HUES48 (cell line): ENCODE data around the gene NRCAM.

Experiments used
- H3K27ac ChIP-seq: one replicate; pipeline ENCODE4 v1.7.0; 2013; ENCODE audit warnings: low read depth, low read length, inconsistent platforms
- H3K27me3 ChIP-seq: 2 replicates; pipeline ENCODE4 v1.6.1; 2013; ENCODE audit warnings: mild to moderate bottlenecking, low read length; ENCODE audit not compliant: control insufficient read depth, insufficient read depth
- H3K36me3 ChIP-seq: 2 replicates; pipeline ENCODE4 v1.6.1; 2013; ENCODE audit warnings: low read length; ENCODE audit not compliant: control insufficient read depth, insufficient read depth
- H3K4me1 ChIP-seq: 2 replicates; pipeline ENCODE4 v1.6.1; 2013; ENCODE audit warnings: mild to moderate bottlenecking, low read length; ENCODE audit not compliant: control insufficient read depth, insufficient read depth
- H3K4me3 ChIP-seq: 2 replicates; pipeline ENCODE4 v1.5.1; 2013; ENCODE audit warnings: mild to moderate bottlenecking, low read depth, low read length
- H3K9ac ChIP-seq: 2 replicates; pipeline ENCODE4 v1.6.1; 2013; ENCODE audit warnings: mild to moderate bottlenecking, low read depth, low read length, moderate library complexity
- H3K9me3 ChIP-seq: 2 replicates; pipeline ENCODE4 v1.6.1; 2013; ENCODE audit warnings: low read length; ENCODE audit not compliant: control insufficient read depth, insufficient read depth

NRCAM gene

DNA sequence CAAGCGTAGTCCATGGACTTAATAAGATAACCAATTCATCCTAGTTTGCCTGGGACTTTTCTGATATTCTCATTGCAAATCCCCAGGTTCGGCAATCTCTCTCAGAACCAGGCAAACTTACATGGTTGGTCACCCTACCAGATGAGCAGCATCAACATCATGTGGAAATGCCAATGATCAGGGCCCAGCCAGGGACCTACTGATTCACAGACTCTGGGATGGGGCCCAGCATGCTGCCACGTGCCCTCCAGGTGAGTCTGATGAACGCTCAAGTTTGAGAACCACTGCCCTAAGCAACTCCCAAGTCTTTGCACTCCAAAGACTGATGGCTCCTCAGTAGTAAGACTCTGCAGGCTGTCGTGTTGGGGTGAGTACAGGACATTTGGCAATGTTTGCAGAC lies 328.8 kb downstream of the NRCAM start:
- Histone ChIP-seq H3K27ac (no peak overlapping the region), H3K4me3 (no peak overlapping the region), H3K36me3 (no peaks in the 10 kb centered on the region), H3K27me3 (no peaks in the 10 kb centered on the region), H3K9me3 (no peaks in the 10 kb centered on the region), H3K4me1 (no peaks in the 10 kb centered on the region), H3K9ac (no peak overlapping the region)

DNA sequence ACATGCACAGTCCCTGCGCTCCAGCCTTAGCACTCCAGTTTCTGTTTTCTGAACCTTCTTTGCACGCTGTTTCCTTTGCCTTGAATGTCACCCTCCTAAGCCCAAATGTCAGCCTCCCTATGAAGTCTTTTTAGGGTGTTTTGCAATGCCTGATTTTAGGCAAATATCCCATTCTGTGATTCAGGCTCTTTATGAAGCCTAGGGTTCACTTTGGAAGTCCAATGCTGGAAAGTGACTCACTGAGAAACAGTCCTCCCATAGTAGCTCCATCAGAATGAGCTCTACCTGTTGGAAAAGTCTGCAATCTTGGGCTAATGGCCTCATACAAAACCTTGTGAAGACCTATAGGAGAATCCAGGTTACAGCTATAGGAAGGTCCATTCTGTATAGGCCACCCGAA lies 331.4 kb downstream of the NRCAM start:
- no peaks in the 10 kb centered on the region for H3K36me3 ChIP-seq
- no peaks in the 10 kb centered on the region for H3K9me3 ChIP-seq
- no peak overlapping the region for H3K9ac ChIP-seq
- no peak overlapping the region for H3K4me3 ChIP-seq
- H3K4me1 ChIP-seq, result no peaks in the 10 kb centered on the region
- H3K27me3 ChIP-seq, result no peaks in the 10 kb centered on the region
- H3K27ac ChIP-seq, result no peak overlapping the region

DNA sequence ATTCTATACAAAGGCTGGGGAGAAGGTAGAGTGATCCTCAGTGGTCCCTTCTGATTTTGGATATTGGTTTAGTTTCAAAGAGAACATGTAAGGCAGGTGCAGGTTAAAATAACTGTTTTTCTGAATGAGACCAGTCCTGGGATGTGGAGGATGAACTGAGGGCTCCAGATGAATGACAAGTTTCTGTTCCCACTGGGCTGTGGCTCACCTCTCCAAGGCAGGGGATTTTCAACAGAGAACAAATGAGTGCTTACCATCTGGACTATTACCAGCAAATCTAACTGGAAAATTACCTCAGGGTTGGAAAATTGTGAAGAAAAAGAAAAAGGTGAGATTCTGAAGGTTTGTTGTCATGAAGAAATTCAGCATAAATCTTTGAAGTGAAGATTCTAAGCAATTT lies 334.1 kb downstream of the NRCAM start:
- Histone ChIP-seq H3K27me3 (no peaks in the 10 kb centered on the region), H3K4me3 (no peak overlapping the region), H3K9ac (no peak overlapping the region), H3K36me3 (no peaks in the 10 kb centered on the region), H3K4me1 (no peaks in the 10 kb centered on the region), H3K27ac (no peak overlapping the region), H3K9me3 (no peaks in the 10 kb centered on the region)

DNA sequence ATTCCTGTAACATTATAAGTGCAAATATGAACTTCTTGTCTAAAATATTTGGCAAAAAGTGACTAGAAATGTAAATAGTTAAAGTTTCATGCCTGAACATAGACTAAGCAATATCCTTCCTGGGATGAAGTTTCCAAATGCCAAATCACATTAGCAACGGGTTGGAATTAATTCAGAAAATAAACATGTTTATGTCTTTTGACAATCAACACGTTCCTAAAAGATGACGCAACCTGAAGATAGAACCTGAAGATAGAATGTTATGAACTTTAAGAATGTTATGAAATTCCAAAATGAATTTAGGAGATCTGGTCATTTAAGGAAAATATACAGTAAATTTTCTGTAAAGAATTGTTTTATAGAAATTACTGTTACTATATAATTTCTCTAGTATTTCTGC lies 335.3 kb downstream of the NRCAM start:
- Histone ChIP-seq H3K36me3 (no peaks in the 10 kb centered on the region), H3K4me3 (no peak overlapping the region), H3K27ac (no peak overlapping the region), H3K27me3 (no peaks in the 10 kb centered on the region), H3K9ac (no peak overlapping the region), H3K9me3 (no peaks in the 10 kb centered on the region), H3K4me1 (no peaks in the 10 kb centered on the region)

DNA sequence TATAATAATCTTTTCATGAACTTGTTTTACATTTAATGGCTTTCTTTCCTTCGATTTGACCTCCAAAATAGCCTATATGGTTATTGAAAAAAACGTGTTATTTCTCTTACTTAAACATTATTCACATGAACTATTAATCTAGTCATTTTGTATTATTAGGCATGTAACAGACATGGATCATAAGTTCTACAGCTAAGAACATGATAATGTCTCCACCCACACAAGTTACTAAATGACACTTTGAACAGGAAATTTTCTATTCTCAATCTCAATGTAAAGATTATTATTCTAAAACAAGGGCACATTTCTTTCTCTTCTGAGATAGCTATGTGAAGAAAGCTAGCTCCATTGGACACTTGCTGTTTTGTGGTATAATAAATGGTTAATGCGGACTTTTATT lies 336.0 kb downstream of the NRCAM start:
- Histone ChIP-seq H3K9me3 (no peaks in the 10 kb centered on the region), H3K4me1 (no peaks in the 10 kb centered on the region), H3K27ac (no peak overlapping the region), H3K36me3 (no peaks in the 10 kb centered on the region), H3K4me3 (no peak overlapping the region), H3K27me3 (no peaks in the 10 kb centered on the region), H3K9ac (no peak overlapping the region)

DNA sequence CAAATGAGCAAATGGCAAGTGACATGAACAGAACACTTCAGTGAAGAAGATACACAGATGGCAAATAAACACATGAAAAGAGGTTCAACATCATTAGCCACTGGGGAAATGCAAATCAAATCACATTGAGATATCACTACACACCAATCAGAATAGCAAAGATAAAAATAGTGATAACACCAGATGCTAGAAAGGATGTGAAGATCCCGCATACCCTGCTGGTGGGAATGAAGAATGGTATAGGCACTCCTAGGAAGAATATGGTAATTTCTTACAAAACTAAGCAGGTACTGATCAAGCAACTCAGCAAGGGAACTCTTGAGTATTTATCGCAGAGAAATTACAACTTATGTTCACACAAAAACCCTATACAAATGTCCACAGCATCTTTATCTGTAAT lies 337.3 kb downstream of the NRCAM start:
- H3K9ac ChIP-seq, result no peak overlapping the region
- no peaks in the 10 kb centered on the region for H3K36me3 ChIP-seq

DNA sequence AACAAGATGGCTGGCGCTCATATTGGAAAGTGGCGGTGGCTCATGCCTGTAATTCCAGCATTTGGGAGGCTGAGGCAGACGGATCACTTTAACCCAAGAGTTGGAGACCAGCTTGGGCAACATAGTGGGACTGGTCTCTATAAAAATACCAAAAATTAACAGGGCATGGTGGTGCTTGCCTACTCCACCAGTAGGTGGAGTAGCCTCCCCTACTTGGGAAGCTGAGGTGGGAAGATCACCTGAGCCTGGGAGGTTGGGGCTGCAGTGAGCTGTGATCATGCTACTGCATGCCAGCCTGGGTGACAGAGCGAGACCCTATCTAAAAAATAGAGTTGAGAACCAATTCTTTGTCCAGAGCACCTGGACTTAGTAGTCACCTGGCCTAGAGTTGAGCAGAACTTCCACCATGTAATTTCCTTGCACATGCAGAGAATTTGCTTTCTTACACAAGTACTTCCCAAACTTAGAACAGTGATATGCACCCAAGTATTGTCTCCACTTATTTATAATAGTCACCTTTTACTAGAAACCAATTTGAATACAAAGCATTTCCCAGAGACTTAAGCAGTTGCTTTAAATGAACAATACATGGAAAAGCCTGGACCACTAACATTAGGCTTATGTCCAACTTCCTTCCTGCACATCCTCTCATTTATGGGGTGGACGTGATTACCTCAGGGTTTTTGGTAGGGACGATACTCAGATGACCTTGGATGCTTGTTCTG lies 342.0 kb downstream of the NRCAM start:
- Histone ChIP-seq H3K4me1 (no peaks in the 10 kb centered on the region), H3K4me3 (no peak overlapping the region), H3K9ac (no peak overlapping the region), H3K36me3 (no peaks in the 10 kb centered on the region), H3K9me3 (no peaks in the 10 kb centered on the region), H3K27me3 (no peaks in the 10 kb centered on the region), H3K27ac (no peak overlapping the region)

More for the DNA sequence above, 337.3 kb downstream of the NRCAM start:
- H3K4me3 ChIP-seq, result no peak overlapping the region
- no peaks in the 10 kb centered on the region for H3K27me3 ChIP-seq
- no peaks in the 10 kb centered on the region for H3K9me3 ChIP-seq
- no peak overlapping the region for H3K27ac ChIP-seq
- H3K4me1 ChIP-seq, result no peaks in the 10 kb centered on the region

DNA sequence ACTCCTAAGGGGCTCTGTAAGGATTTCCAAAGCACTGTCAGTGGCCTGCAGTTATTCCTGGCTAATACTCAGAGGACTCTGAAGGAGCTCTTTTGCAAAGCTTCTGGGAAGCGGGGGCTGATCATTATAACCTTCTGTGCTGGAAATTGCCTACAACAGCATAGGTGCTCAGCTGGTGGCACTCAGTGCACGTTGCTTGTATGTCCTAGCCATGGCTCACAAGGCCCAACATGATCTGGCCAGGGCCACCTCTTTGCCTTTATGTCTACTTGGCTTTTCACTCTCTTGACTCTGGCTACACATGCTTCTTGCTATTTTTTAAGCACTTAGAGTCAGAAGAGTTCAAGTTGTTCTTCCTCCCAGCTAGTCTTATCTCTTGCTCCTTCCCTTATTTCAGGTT lies 343.6 kb downstream of the NRCAM start:
- Histone ChIP-seq H3K9ac (no peak overlapping the region), H3K4me3 (no peak overlapping the region), H3K27ac (no peak overlapping the region), H3K36me3 (no peaks in the 10 kb centered on the region), H3K9me3 (no peaks in the 10 kb centered on the region), H3K4me1 (no peaks in the 10 kb centered on the region), H3K27me3 (no peaks in the 10 kb centered on the region)

DNA sequence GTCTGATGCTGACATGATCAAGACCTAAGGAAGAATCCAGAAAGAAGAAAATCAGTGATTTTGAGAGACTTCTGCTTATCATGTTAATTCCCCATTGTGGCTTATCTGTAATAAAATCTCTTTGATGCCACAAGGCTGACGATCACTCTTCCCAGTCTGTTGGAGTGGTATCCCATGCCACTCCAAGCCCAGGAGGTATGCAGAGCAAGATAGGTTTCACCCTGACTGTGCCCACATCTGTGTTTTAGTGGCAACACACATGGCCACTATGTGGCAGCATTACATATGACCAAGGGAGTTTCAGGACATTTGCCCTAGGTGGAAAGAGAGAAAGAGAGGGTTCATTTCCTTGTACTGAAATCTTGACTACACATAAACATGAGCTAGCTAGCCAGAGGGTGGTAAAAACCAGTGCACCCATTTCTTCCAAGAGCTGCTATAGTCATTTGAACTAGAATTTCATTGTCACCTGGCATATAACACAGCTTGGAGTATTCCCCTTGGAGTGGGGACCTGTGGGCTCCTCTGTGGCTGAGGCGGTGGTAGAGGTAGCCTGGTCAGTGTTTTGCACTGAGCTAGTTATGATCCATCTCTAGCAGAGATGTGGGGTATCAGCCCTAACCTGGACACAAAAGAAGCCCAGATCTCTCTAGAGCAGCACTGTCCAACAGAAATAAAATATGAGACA lies 346.9 kb downstream of the NRCAM start:
- Histone ChIP-seq H3K27ac (no peak overlapping the region), H3K36me3 (no peaks in the 10 kb centered on the region), H3K27me3 (no peaks in the 10 kb centered on the region), H3K9me3 (no peaks in the 10 kb centered on the region), H3K4me3 (no peak overlapping the region), H3K4me1 (no peaks in the 10 kb centered on the region), H3K9ac (no peak overlapping the region)

DNA sequence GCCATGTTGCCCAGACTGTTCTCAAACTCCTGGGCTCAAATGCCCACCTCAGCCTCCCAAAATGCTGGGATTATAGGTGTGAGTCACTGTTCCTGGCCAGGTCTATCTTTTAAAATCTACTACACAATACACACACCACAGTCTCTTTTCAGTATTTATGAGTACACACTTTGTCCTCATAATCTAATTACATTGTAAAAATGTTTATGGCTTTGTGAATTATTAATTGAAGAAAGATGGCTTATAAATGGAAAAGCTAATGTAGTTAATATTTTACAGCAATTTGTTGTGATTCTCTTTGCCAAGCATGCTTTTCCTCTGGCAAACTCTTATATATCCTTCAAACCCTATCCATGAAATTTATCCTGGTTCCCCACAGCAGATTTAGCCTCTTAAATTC lies 348.1 kb downstream of the NRCAM start:
- Histone ChIP-seq H3K4me3 (no peak overlapping the region), H3K9ac (no peak overlapping the region), H3K36me3 (no peaks in the 10 kb centered on the region), H3K9me3 (no peaks in the 10 kb centered on the region), H3K4me1 (no peaks in the 10 kb centered on the region), H3K27ac (no peak overlapping the region), H3K27me3 (no peaks in the 10 kb centered on the region)

DNA sequence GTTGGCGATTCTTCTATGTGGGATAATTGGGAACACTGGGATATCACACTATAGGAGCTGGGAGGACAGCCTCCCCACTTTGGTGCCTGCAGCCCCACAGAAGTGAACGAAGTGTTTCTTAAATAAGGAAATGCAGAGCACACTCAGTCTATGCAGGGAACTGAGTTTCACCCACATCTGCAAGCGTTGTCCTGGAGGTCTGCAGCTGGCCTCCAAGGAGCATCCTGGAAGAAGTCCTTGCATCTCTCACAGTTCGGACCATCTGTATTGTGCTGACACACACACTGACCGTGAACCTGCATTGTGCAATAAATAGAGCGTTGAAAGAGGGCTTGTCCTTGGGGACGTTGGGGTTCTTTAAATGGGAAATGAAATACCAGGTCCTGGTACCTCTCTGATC lies 351.9 kb downstream of the NRCAM start:
- Histone ChIP-seq H3K4me1 (no peaks in the 10 kb centered on the region), H3K4me3 (no peak overlapping the region), H3K9ac (no peak overlapping the region), H3K36me3 (no peaks in the 10 kb centered on the region), H3K9me3 (no peaks in the 10 kb centered on the region), H3K27me3 (no peaks in the 10 kb centered on the region), H3K27ac (no peak overlapping the region)
